ENCODE data around the gene DNAJC22.
A peak's percentile ranks its signal among the peaks of the same experiment; 100 is the strongest.
"Not testable (repeated sequence)": the region's sequence is repeated elsewhere in the genome, so short reads cannot be mapped to it uniquely, and the experiment has no call there.

The DNAJC22 gene

GRCh38 chr12:49346659-49347310 lies at the start of gene DNAJC22:
Gene DNAJC22 (plus strand): TSS chr12:49346888. CDS start chr12:49348873, 1,985 bp downstream.
- DNase-seq = peak in 1 of 2 experiments; percentile 37

- no peak for DNase-seq
Measured at GRCh38 chr12:49297695-49298060, 49.0 kb upstream of the DNAJC22 start.

GRCh38 chr12:49298160-49298559 lies 48.5 kb upstream of the DNAJC22 start:
- no peak for DNase-seq

GRCh38 chr12:49301760-49302159 lies 44.9 kb upstream of the DNAJC22 start:
- DNase-seq = no peak

- no peak for DNase-seq
Measured at GRCh38 chr12:49304161-49304560, 42.5 kb upstream of the DNAJC22 start.

- no peak for DNase-seq
Measured at GRCh38 chr12:49305762-49306510, 40.8 kb upstream of the DNAJC22 start.

GRCh38 chr12:49309386-49309785 lies 37.3 kb upstream of the DNAJC22 start:
- DNase-seq = no peak

GRCh38 chr12:49310451-49311000 lies 36.2 kb upstream of the DNAJC22 start:
- not testable (repeated sequence) for DNase-seq

GRCh38 chr12:49314811-49315210 lies 31.9 kb upstream of the DNAJC22 start:
- no peak for DNase-seq

GRCh38 chr12:49317118-49317517 lies 29.6 kb upstream of the DNAJC22 start:
- DNase-seq = not testable (repeated sequence)

GRCh38 chr12:49320411-49321103 lies 26.1 kb upstream of the DNAJC22 start:
- not testable (repeated sequence) for DNase-seq

- DNase-seq = no peak
Measured at GRCh38 chr12:49322367-49322707, 24.4 kb upstream of the DNAJC22 start.

GRCh38 chr12:49322708-49323523 lies 23.8 kb upstream of the DNAJC22 start, which contains the start of gene TROAP:
Gene TROAP (plus strand): TSS chr12:49323255. CDS start chr12:49323609, 354 bp downstream.
- peak; percentile 98 for DNase-seq

- no peak for DNase-seq
Measured at GRCh38 chr12:49323524-49324097, 23.1 kb upstream of the DNAJC22 start.

- DNase-seq = no peak
Measured at GRCh38 chr12:49325606-49326005, 21.1 kb upstream of the DNAJC22 start.

GRCh38 chr12:49327368-49327767 lies 19.3 kb upstream of the DNAJC22 start:
- no peak for DNase-seq

GRCh38 chr12:49327887-49328286 lies 18.8 kb upstream of the DNAJC22 start:
- DNase-seq = no peak

GRCh38 chr12:49328816-49329215 lies 17.9 kb upstream of the DNAJC22 start:
- DNase-seq = no peak

GRCh38 chr12:49330032-49330619 lies 16.6 kb upstream of the DNAJC22 start:
- DNase-seq = no peak

GRCh38 chr12:49330631-49331379 lies 15.9 kb upstream of the DNAJC22 start:
- no peak for DNase-seq

All from NCI-H524 (cell line).